ENCODE measurements around the gene RBMS1.

- TF ChIP-seq, protein P1, sequence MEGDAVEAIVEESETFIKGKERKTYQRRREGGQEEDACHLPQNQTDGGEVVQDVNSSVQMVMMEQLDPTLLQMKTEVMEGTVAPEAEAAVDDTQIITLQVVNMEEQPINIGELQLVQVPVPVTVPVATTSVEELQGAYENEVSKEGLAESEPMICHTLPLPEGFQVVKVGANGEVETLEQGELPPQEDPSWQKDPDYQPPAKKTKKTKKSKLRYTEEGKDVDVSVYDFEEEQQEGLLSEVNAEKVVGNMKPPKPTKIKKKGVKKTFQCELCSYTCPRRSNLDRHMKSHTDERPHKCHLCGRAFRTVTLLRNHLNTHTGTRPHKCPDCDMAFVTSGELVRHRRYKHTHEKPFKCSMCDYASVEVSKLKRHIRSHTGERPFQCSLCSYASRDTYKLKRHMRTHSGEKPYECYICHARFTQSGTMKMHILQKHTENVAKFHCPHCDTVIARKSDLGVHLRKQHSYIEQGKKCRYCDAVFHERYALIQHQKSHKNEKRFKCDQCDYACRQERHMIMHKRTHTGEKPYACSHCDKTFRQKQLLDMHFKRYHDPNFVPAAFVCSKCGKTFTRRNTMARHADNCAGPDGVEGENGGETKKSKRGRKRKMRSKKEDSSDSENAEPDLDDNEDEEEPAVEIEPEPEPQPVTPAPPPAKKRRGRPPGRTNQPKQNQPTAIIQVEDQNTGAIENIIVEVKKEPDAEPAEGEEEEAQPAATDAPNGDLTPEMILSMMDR (IDR thresholded peaks at IDR 0.05; ENCODE audit: low read depth, low read length), result no peak
- TF ChIP-seq EZH2phosphoT487 (IDR thresholded peaks at IDR 0.05; ENCODE audit: low read depth), result no peak
Observed at GRCh38 chr2:160430001-160430344, 63.6 kb downstream of the RBMS1 start.

Data from OCI-LY3 (cell line).